ENCODE results near the gene NAA40. TPM values are rescaled to one million over a fixed set of nuclear protein-coding genes. Genes with fewer than 3 reads are reported as not detected.
"Not testable (repeated sequence)": the region's sequence is repeated elsewhere in the genome, so short reads cannot be mapped to it uniquely, and the experiment has no call there.

Gene NAA40
- total RNA-seq, 1 donor from 2014 or later: 21.2 TPM

GRCh38 chr11:63961608-63962412 lies 23.0 kb downstream of the NAA40 start:
- Mint-ChIP-seq H3K27ac (ENCODE audit: unreplicated experiment) (no peak overlapping the region), H3K9me3 (ENCODE audit: unreplicated experiment) (no peaks in the 10 kb centered on the region), H3K27me3 (ENCODE audit: low read depth, unreplicated experiment) (no peaks in the 10 kb centered on the region), H3K4me1 (ENCODE audit: low read depth, unreplicated experiment) (peaks cover 5% of the 10 kb centered on the region), H3K36me3 (ENCODE audit: low read depth, unreplicated experiment) (peaks cover 2% of the 10 kb centered on the region), H3K4me3 (ENCODE audit: unreplicated experiment) (peak overlapping the region; percentile 51)
- no peak for FAIRE-seq
- Histone ChIP-seq H3K27me3 (ENCODE audit: insufficient read depth, low read length) (no peaks in the 10 kb centered on the region), H2AFZ (ENCODE audit: low read depth, low read length) (no peak overlapping the region), H3K79me2 (ENCODE audit: insufficient read depth, low read length) (no peaks in the 10 kb centered on the region), H4K20me1 (ENCODE audit: insufficient read depth, low read length) (no peaks in the 10 kb centered on the region), H3K9ac (ENCODE audit: low read length) (no peak overlapping the region), H3K9me3 (ENCODE audit: insufficient read depth, low read depth, low read length) (no peaks in the 10 kb centered on the region), H3K4me1 (ENCODE audit: insufficient read depth, low read length) (no peaks in the 10 kb centered on the region), H3K4me2 (ENCODE audit: low read length) (no peak overlapping the region), H3K36me3 (ENCODE audit: insufficient read depth, low read length) (no peaks in the 10 kb centered on the region), H3K27ac (ENCODE audit: low read depth, low read length) (no peak overlapping the region), H3K4me3 (ENCODE audit: insufficient read depth, low read depth, low read length) (no peak overlapping the region)
- DNase-seq (ENCODE audit: low read depth): no peak
- TF ChIP-seq EZH2 (IDR thresholded peaks at IDR 0.05; ENCODE audit: insufficient read depth, low read length): no peak
- TF ChIP-seq CTCF (IDR thresholded peaks at IDR 0.05; ENCODE audit: insufficient read depth, low read depth, low read length): no peak

- not testable (repeated sequence) for H3K9me3 ChIP-seq (ENCODE audit: insufficient read depth, low read depth, low read length); H3K79me2 ChIP-seq (ENCODE audit: insufficient read depth, low read length); H2AFZ ChIP-seq (ENCODE audit: low read depth, low read length); H3K4me2 ChIP-seq (ENCODE audit: low read length); H3K9ac ChIP-seq (ENCODE audit: low read length); H3K27ac ChIP-seq (ENCODE audit: low read depth, low read length); H3K9me3 Mint-ChIP-seq (ENCODE audit: unreplicated experiment); H3K36me3 Mint-ChIP-seq (ENCODE audit: low read depth, unreplicated experiment); H3K4me1 ChIP-seq (ENCODE audit: insufficient read depth, low read length); H3K36me3 ChIP-seq (ENCODE audit: insufficient read depth, low read length); H4K20me1 ChIP-seq (ENCODE audit: insufficient read depth, low read length); H3K4me3 Mint-ChIP-seq (ENCODE audit: unreplicated experiment); H3K27ac Mint-ChIP-seq (ENCODE audit: unreplicated experiment); H3K27me3 ChIP-seq (ENCODE audit: insufficient read depth, low read length); H3K27me3 Mint-ChIP-seq (ENCODE audit: low read depth, unreplicated experiment); DNase-seq (ENCODE audit: low read depth); FAIRE-seq; H3K4me3 ChIP-seq (ENCODE audit: insufficient read depth, low read depth, low read length); H3K4me1 Mint-ChIP-seq (ENCODE audit: low read depth, unreplicated experiment)
Observed at GRCh38 chr11:63963895-63964294, 25.1 kb downstream of the NAA40 start.

GRCh38 chr11:63966444-63966843 lies 27.6 kb downstream of the NAA40 start:
- Mint-ChIP-seq H3K4me1 (ENCODE audit: low read depth, unreplicated experiment) (peaks cover 5% of the 10 kb centered on the region), H3K4me3 (ENCODE audit: unreplicated experiment) (no peak overlapping the region), H3K27me3 (ENCODE audit: low read depth, unreplicated experiment) (peaks cover 4% of the 10 kb centered on the region), H3K36me3 (ENCODE audit: low read depth, unreplicated experiment) (no peaks in the 10 kb centered on the region), H3K27ac (ENCODE audit: unreplicated experiment) (no peak overlapping the region), H3K9me3 (ENCODE audit: unreplicated experiment) (no peaks in the 10 kb centered on the region)
- Histone ChIP-seq H3K79me2 (ENCODE audit: insufficient read depth, low read length) (no peaks in the 10 kb centered on the region), H3K4me2 (ENCODE audit: low read length) (no peak overlapping the region), H4K20me1 (ENCODE audit: insufficient read depth, low read length) (no peaks in the 10 kb centered on the region), H3K9ac (ENCODE audit: low read length) (no peak overlapping the region), H3K36me3 (ENCODE audit: insufficient read depth, low read length) (no peaks in the 10 kb centered on the region), H3K4me1 (ENCODE audit: insufficient read depth, low read length) (no peaks in the 10 kb centered on the region), H3K27me3 (ENCODE audit: insufficient read depth, low read length) (no peaks in the 10 kb centered on the region), H2AFZ (ENCODE audit: low read depth, low read length) (no peak overlapping the region), H3K4me3 (ENCODE audit: insufficient read depth, low read depth, low read length) (no peak overlapping the region), H3K9me3 (ENCODE audit: insufficient read depth, low read depth, low read length) (no peaks in the 10 kb centered on the region), H3K27ac (ENCODE audit: low read depth, low read length) (no peak overlapping the region)
- TF ChIP-seq CTCF (IDR thresholded peaks at IDR 0.05; ENCODE audit: insufficient read depth, low read depth, low read length): no peak
- no peak for TF ChIP-seq EZH2 (IDR thresholded peaks at IDR 0.05; ENCODE audit: insufficient read depth, low read length)
- no peak for FAIRE-seq
- no peak for DNase-seq (ENCODE audit: low read depth)
